Stomach (tissue), 9 donors: ENCODE measurements around the gene CCR5. TPM values are rescaled to one million over a fixed set of nuclear protein-coding genes. Genes with fewer than 3 reads are reported as not detected.
"Not testable (repeated sequence)": the region's sequence is repeated elsewhere in the genome, so short reads cannot be mapped to it uniquely, and the experiment has no call there.

Source experiments
- DNase-seq, 2 donors: peaks; one replicate each; pipeline versions ENCODE4 v3.0.0 to v3.0.0-alpha.2; 2013 to 2019
- H3K27ac ChIP-seq, 5 donors: fragments of 200-600 bp in 4 of 5; sonication (generic) in 4 of 5; one replicate each; pipeline ENCODE4 v1.5.1; 2013 to 2019; ENCODE audit warnings: mild to moderate bottlenecking in 1 of 5, moderate library complexity in 1 of 5
- H3K27me3 ChIP-seq, 3 donors: fragments of 200-600 bp; sonication (generic); one replicate each; pipeline ENCODE4 v1.5.1; 2017 to 2019; ENCODE audit warnings: mixed run types in 1 of 3
- H3K36me3 ChIP-seq, 4 donors: fragments of 200-600 bp; sonication (generic); 1 replicate in 3 of 4; 2 replicates in 1 of 4; pipeline ENCODE4 v1.5.1; 2016 to 2019
- H3K4me1 ChIP-seq, 4 donors: fragments of 200-600 bp; sonication (generic); one replicate each; pipeline ENCODE4 v1.5.1; 2016 to 2019
- H3K4me3 ChIP-seq, 4 donors: fragments of 200-600 bp; sonication (generic) in 3 of 4; one replicate each; pipeline ENCODE4 v1.5.1; 2016 to 2019; ENCODE audit warnings: mild to moderate bottlenecking in 1 of 4
- H3K9me3 ChIP-seq, 4 donors: fragments of 200-600 bp; sonication (generic); one replicate each; pipeline ENCODE4 v1.5.1; 2016 to 2019
- CTCF ChIP-seq, 7 experiments: fragments of 450-650 bp in 4 of 7; fragments of 200-600 bp in 3 of 7; sonication (generic) in 3 of 7; IDR thresholded peaks; one replicate each; pipeline ENCODE4 v1.5.1; 2016 to 2019; ENCODE audit warnings: antibody characterized with exemption in 7 of 7, control low read depth in 2 of 7, mild to moderate bottlenecking in 1 of 7
- EP300 ChIP-seq: sonication (generic); formaldehyde crosslinking; IDR thresholded peaks from one replicate; pipeline ENCODE4 v1.6.1; 2017; ENCODE audit warnings: antibody characterized with exemption
- POLR2A ChIP-seq, 4 donors: fragments of 450-650 bp; IDR thresholded peaks; one replicate each; pipeline ENCODE4 v1.6.1; 2016; ENCODE audit warnings: antibody characterized with exemption in 4 of 4, control low read depth in 2 of 4, mild to moderate bottlenecking in 1 of 4, moderate library complexity in 1 of 4
- POLR2AphosphoS5 ChIP-seq, 3 donors: sonication (generic); formaldehyde crosslinking; IDR thresholded peaks; one replicate each; pipeline ENCODE4 v1.6.1; 2016; ENCODE audit warnings: antibody characterized with exemption in 3 of 3
- WGBS, 5 donors: extraction: QIAGEN DNeasy Blood & Tissue Kit in 3 of 5; methylation state at CpG; one replicate each; pipeline versions ENCODE4 v1.1.5 to v1.1.7; 2013 to 2018; 5-methylcytosine and 5-hydroxymethylcytosine counted together
- intact Hi-C: fragments of 100-400 bp; cut with DNase I; formaldehyde crosslinking; loops from one replicate; pipeline ENCODE4 v1.15.1; 2023; ENCODE audit warnings: low total_unique reads
- polyA plus RNA-seq, 3 donors: library from polyadenylated mRNA; stranded (reverse); fragments of 200-250 nt; gene quantifications; one replicate each; pipeline ENCODE4 v1.2.3, GENCODE V29; 2013
- total RNA-seq, 5 donors: library from RNA; depleted of rRNA; stranded (reverse); fragments of >200 nt; gene quantifications; one replicate each; pipeline versions ENCODE4 v1.1.0 to v1.2.3, GENCODE V29; 2014 to 2016
- donor health status: healthy with polysubstance abuse.
- donor health status: Bipolar disorder and iron deficiency.
- donor health status: healthy.

Gene CCR5
- total and polyA plus RNA-seq, 8 donors: 0.18 to 9.4 (median 0.68) TPM; not detected in 3

- intact Hi-C loops: no loop called here
- H3K9me3 ChIP-seq: no peaks in the 10 kb centered on the region
- 81 to 86% (median 82%) methylated on average over 6 of the region's 6 CpGs for WGBS, 5 donors
- H3K27me3 ChIP-seq: no peaks in the 10 kb centered on the region
- no peak for DNase-seq
- H3K4me3 ChIP-seq: no peak overlapping the region
- TF ChIP-seq POLR2AphosphoS5 (IDR thresholded peaks at IDR 0.05): no peak
- TF ChIP-seq EP300: no peak
- no peak for TF ChIP-seq POLR2A (IDR thresholded peaks at IDR 0.05)
- no peak for TF ChIP-seq CTCF (IDR thresholded peaks at IDR 0.05)
- no peak overlapping the region for H3K27ac ChIP-seq
- H3K36me3 ChIP-seq: no peaks in the 10 kb centered on the region
- H3K4me1 ChIP-seq: peaks cover 0 to under 1% (median 0%) of the 10 kb centered on the region in 4 donors
Observed at GRCh38 chr3:46389306-46389705, 18.6 kb downstream of the CCR5 start.

- 91 to 94% (median 92%) methylated on average over 5 of the region's 5 CpGs for WGBS, 5 donors
- DNase-seq, H3K36me3 ChIP-seq, intact Hi-C loops, H3K4me1 ChIP-seq, H3K9me3 ChIP-seq, H3K27me3 ChIP-seq, H3K4me3 ChIP-seq, H3K27ac ChIP-seq: not testable (repeated sequence)
Observed at GRCh38 chr3:46391526-46391925, 20.8 kb downstream of the CCR5 start.

GRCh38 chr3:46393011-46393410 is 22.3 kb downstream of the CCR5 start:
- no peaks in the 10 kb centered on the region for H3K36me3 ChIP-seq
- intact Hi-C loops: no loop called here
- no peak for DNase-seq
- H3K4me1 ChIP-seq: no peaks in the 10 kb centered on the region
- TF ChIP-seq POLR2A (IDR thresholded peaks at IDR 0.05) (no peak), CTCF (IDR thresholded peaks at IDR 0.05) (no peak), EP300 (no peak), POLR2AphosphoS5 (IDR thresholded peaks at IDR 0.05) (no peak)
- no peak overlapping the region for H3K4me3 ChIP-seq
- no peak overlapping the region for H3K27ac ChIP-seq
- H3K27me3 ChIP-seq: no peaks in the 10 kb centered on the region
- 66 to 76% (median 72%) methylated on average over 2 of the region's 2 CpGs for WGBS, 5 donors
- H3K9me3 ChIP-seq: no peaks in the 10 kb centered on the region

GRCh38 chr3:46393554-46394434 is 23.0 kb downstream of the CCR5 start:
- no peak for TF ChIP-seq POLR2A (IDR thresholded peaks at IDR 0.05)
- TF ChIP-seq CTCF (IDR thresholded peaks at IDR 0.05): no peak
- TF ChIP-seq POLR2AphosphoS5 (IDR thresholded peaks at IDR 0.05): no peak
- no peak for TF ChIP-seq EP300
- Histone ChIP-seq H3K4me3 (no peak overlapping the region), H3K4me1 (no peaks in the 10 kb centered on the region), H3K27ac (no peak overlapping the region), H3K27me3 (no peaks in the 10 kb centered on the region), H3K36me3 (no peaks in the 10 kb centered on the region), H3K9me3 (no peaks in the 10 kb centered on the region)
- WGBS, 5 donors: 74 to 77% (median 75%) methylated on average over 8 of the region's 8 CpGs
- DNase-seq: no peak
- intact Hi-C loops: no loop called here

GRCh38 chr3:46395210-46395661 is 24.5 kb downstream of the CCR5 start:
- H3K4me3 ChIP-seq: no peak overlapping the region
- H3K27ac ChIP-seq: no peak overlapping the region

More at GRCh38 chr3:46395210-46395661, 24.5 kb downstream of the CCR5 start:
- intact Hi-C loops: no loop called here
- DNase-seq: no peak
- H3K4me1 ChIP-seq: no peaks in the 10 kb centered on the region
- no peaks in the 10 kb centered on the region for H3K27me3 ChIP-seq
- H3K36me3 ChIP-seq: no peaks in the 10 kb centered on the region
- H3K9me3 ChIP-seq: no peaks in the 10 kb centered on the region
- no peak for TF ChIP-seq POLR2A (IDR thresholded peaks at IDR 0.05)
- no peak for TF ChIP-seq CTCF (IDR thresholded peaks at IDR 0.05)
- TF ChIP-seq POLR2AphosphoS5 (IDR thresholded peaks at IDR 0.05): no peak
- no peak for TF ChIP-seq EP300
- 61 to 82% (median 76%) methylated on average over 6 of the region's 6 CpGs for WGBS, 5 donors
